SK-N-SH (cell line): ENCODE measurements around the gene TXNDC11. TPM values are rescaled to one million over a fixed set of nuclear protein-coding genes. Genes with fewer than 3 reads are reported as not detected.

Source experiments
- CTCF ChIA-PET: fragments of 300-600, 350-600 bp; formaldehyde crosslinking; extraction: SDS; loops from one replicate; lab custom pipeline; 2021; lab: Yijun Ruan, JAX
- POLR2A ChIA-PET: fragments of 350-600 bp; sonication (Branson Sonifier 250); formaldehyde crosslinking; extraction: SDS; loops from one replicate; lab custom pipeline; 2020; ENCODE audit warnings: antibody characterized with exemption, inconsistent platforms; lab: Yijun Ruan, JAX
- DNase-seq: peaks from one replicate; pipeline ENCODE4 v3.0.0; 2012
- H2AFZ ChIP-seq: fragments of 200-600 bp; sonication (generic); 2 replicates; pipeline ENCODE4 v1.8.1; 2016; ENCODE audit warnings: antibody characterized with exemption, mild to moderate bottlenecking, low read depth
- H3F3A ChIP-seq: fragments of 200-600 bp; sonication (generic); replicated peaks from 2 replicates; pipeline ENCODE3; 2016; ENCODE audit warnings: antibody characterized with exemption, mild to moderate bottlenecking; ENCODE audit not compliant: insufficient read depth
- H3K27ac ChIP-seq, 2 experiments: fragments of 200-500 bp in 1 of 2; fragments of 200-600 bp in 1 of 2; sonication (Bioruptor generic) in 1 of 2; sonication (generic), shearing (Covaris generic) in 1 of 2; 2 replicates each; pipeline versions ENCODE4 v1.5.1 to v1.6.1; 2014 to 2016; ENCODE audit warnings: low read depth in 2 of 2, inconsistent platforms in 1 of 2, low read length in 1 of 2, mild to moderate bottlenecking in 1 of 2, mixed read lengths in 1 of 2
- H3K27me3 ChIP-seq: fragments of 200-600 bp; sonication (generic), shearing (Covaris generic); 2 replicates; pipeline ENCODE4 v1.6.1; 2016; ENCODE audit warnings: mixed run types; ENCODE audit not compliant: insufficient read depth
- H3K36me3 ChIP-seq, 2 experiments: fragments of 200-500 bp in 1 of 2; fragments of 200-600 bp in 1 of 2; sonication (Bioruptor generic) in 1 of 2; sonication (generic) in 1 of 2; replicated peaks in 1 of 2; 2 replicates each; pipeline versions ENCODE3 to v1.5.1; 2014 to 2016; ENCODE audit warnings: low read length in 1 of 2, mild to moderate bottlenecking in 1 of 2; ENCODE audit not compliant: insufficient read depth in 2 of 2, control insufficient read depth in 1 of 2
- H3K4me1 ChIP-seq, 2 experiments: fragments of 200-500 bp in 1 of 2; fragments of 200-600 bp in 1 of 2; sonication (Bioruptor generic) in 1 of 2; sonication (generic), shearing (Covaris generic) in 1 of 2; 2 replicates each; pipeline versions ENCODE4 v1.5.1 to v1.6.1; 2014 to 2016; ENCODE audit warnings: low read depth in 1 of 2, low read length in 1 of 2, mixed run types in 1 of 2; ENCODE audit not compliant: insufficient read depth in 2 of 2, control insufficient read depth in 1 of 2
- H3K4me2 ChIP-seq: fragments of 200-600 bp; sonication (generic), shearing (Covaris generic); 2 replicates; pipeline ENCODE4 v1.6.1; 2017; ENCODE audit warnings: mixed run types
- H3K4me3 ChIP-seq, 2 experiments: fragments of 200-500 bp in 1 of 2; fragments of 200-600 bp in 1 of 2; sonication (Bioruptor generic) in 1 of 2; sonication (generic), shearing (Covaris generic) in 1 of 2; 2 replicates each; pipeline versions ENCODE4 v1.5.1 to v1.8.1; 2014 to 2016; ENCODE audit warnings: low read depth in 2 of 2, inconsistent platforms in 1 of 2, low read length in 1 of 2, mild to moderate bottlenecking in 1 of 2, mixed read lengths in 1 of 2, moderate library complexity in 1 of 2
- H3K79me2 ChIP-seq: fragments of 200-600 bp; sonication (generic); 2 replicates; pipeline ENCODE4 v1.8.1; 2017; ENCODE audit warnings: mild to moderate bottlenecking; ENCODE audit not compliant: insufficient read depth
- H3K9ac ChIP-seq: fragments of 200-600 bp; sonication (generic); 2 replicates; pipeline ENCODE4 v1.6.1; 2017; ENCODE audit warnings: mixed run types
- H3K9me2 ChIP-seq: fragments of 200-600 bp; sonication (generic); 2 replicates; pipeline ENCODE4 v1.6.1; 2017; ENCODE audit warnings: mixed run types
- H3K9me3 ChIP-seq: fragments of 200-600 bp; sonication (generic); 2 replicates; pipeline ENCODE4 v1.6.1; 2017; ENCODE audit warnings: mixed run types, mild to moderate bottlenecking, moderate library complexity
- H4K20me1 ChIP-seq: fragments of 200-600 bp; sonication (generic); 2 replicates; pipeline ENCODE4 v1.6.1; 2017; ENCODE audit warnings: mild to moderate bottlenecking, mixed run types; ENCODE audit not compliant: insufficient read depth
- CHD2 ChIP-seq: fragments of 150-350 bp; IDR thresholded peaks from 2 replicates; pipeline ENCODE4 v1.6.1; 2018; ENCODE audit warnings: low read length; ENCODE audit not compliant: partially characterized antibody
- ELF1 ChIP-seq: IDR thresholded peaks from 2 replicates; pipeline ENCODE4 v1.4.0; 2012
- GABPA ChIP-seq: IDR thresholded peaks from 2 replicates; pipeline ENCODE4 v1.4.0; 2012; ENCODE audit warnings: low read depth, mild to moderate bottlenecking
- JUND ChIP-seq: IDR thresholded peaks from 2 replicates; pipeline ENCODE4 v1.4.0; 2012
- MAX ChIP-seq: IDR thresholded peaks from 2 replicates; pipeline ENCODE4 v1.4.0; 2012; ENCODE audit warnings: low read depth
- MEF2A ChIP-seq: IDR thresholded peaks from 2 replicates; pipeline ENCODE4 v1.4.0; 2012; ENCODE audit warnings: low read depth, borderline replicate concordance
- MXI1 ChIP-seq: IDR thresholded peaks from 2 replicates; pipeline ENCODE4 v1.6.1; 2012; ENCODE audit warnings: mild to moderate bottlenecking, low read depth, low read length, improper control_type of control experiment
- NRF1 ChIP-seq: IDR thresholded peaks from 2 replicates; pipeline ENCODE4 v1.6.1; 2012; ENCODE audit warnings: low read depth, mild to moderate bottlenecking, low read length
- PBX3 ChIP-seq: IDR thresholded peaks from 2 replicates; pipeline ENCODE4; 2012
- POLR2AphosphoS5 ChIP-seq: IDR thresholded peaks from 2 replicates; pipeline ENCODE4 v1.6.1; 2012; ENCODE audit warnings: low read depth, low read length
- RAD21 ChIP-seq: IDR thresholded peaks from 2 replicates; pipeline ENCODE4 v1.6.1; 2012; ENCODE audit warnings: mild to moderate bottlenecking, low read length
- RXRA ChIP-seq: IDR thresholded peaks from 2 replicates; pipeline ENCODE4 v1.4.0; 2012; ENCODE audit warnings: low read depth, mild to moderate bottlenecking, borderline replicate concordance
- SMC3 ChIP-seq: IDR thresholded peaks from 2 replicates; pipeline ENCODE4 v1.6.1; 2012; ENCODE audit warnings: low read depth, low read length, improper control_type of control experiment
- TEAD4 ChIP-seq: IDR thresholded peaks from 2 replicates; pipeline ENCODE4 v1.4.0; 2012; ENCODE audit warnings: mild to moderate bottlenecking, borderline replicate concordance; ENCODE audit not compliant: insufficient read depth
- YY1 ChIP-seq: IDR thresholded peaks from 2 replicates; pipeline ENCODE4 v1.4.0; 2012; ENCODE audit warnings: low read depth, mild to moderate bottlenecking
- WGBS: methylation state at CpG from one replicate; pipeline ENCODE4 v1.1.6; 2017; ENCODE audit warnings: low lambda C conversion rate; 5-methylcytosine and 5-hydroxymethylcytosine counted together
- polyA plus RNA-seq, 3 experiments: library from polyadenylated mRNA; depleted of rRNA; stranded (reverse); fragments of >200 nt; gene quantifications; 2 replicates each; pipeline ENCODE4 v1.2.3, GENCODE V29; 2012
- TF ChIP-seq, protein P1 (sequence below): IDR thresholded peaks from 2 replicates; pipeline ENCODE4 v1.4.0; 2012; ENCODE audit warnings: low read depth, borderline replicate concordance
- TF ChIP-seq, protein P2 (sequence below): fragments of 200-600 bp; sonication (generic); IDR thresholded peaks from 2 replicates; pipeline ENCODE4 v1.6.1; 2017; ENCODE audit warnings: antibody characterized with exemption, mild to moderate bottlenecking, moderate library complexity
- TF ChIP-seq, protein P3 (sequence below): IDR thresholded peaks from 2 replicates; pipeline ENCODE4 v1.4.0; 2012; ENCODE audit warnings: low read depth, borderline replicate concordance
- TF ChIP-seq, protein P4 (sequence below): fragments of 150-350 bp; IDR thresholded peaks from 2 replicates; pipeline ENCODE4 v1.6.1; 2016; ENCODE audit warnings: mild to moderate bottlenecking, low read depth, low read length

The TXNDC11 gene
- polyA plus RNA-seq, 1 of the 3 experiments (the other 2 are of a cell fraction), result 37.0 TPM

DNA sequence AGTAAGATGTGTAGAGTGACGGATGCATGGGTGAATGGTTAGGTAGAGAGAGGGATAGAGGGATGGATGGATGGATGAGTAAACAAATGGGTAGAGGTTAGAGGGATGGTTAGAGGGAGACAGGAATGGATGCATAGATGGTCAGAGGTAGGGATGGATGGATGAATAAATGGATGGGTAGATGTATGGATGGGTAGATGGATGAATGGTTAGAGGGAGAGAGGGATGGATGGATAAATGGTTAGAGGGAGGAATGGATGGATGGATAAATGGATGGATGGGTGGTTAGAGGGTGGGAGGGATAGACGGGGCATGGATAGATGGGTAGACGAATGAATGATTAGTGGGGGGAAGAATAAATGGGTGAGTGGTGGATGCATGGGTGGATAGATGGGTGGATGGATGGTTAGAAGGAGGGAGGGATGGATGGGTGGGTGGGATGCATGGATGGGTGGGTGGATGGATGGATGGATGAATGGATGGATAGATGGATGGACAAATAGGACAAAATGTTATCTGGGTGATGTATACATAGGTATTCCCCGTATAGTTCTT lies 103.6 kb downstream of the TXNDC11 start:
- WGBS, result 66% methylated on average over 4 of the region's 4 CpGs
- Histone ChIP-seq H3K4me2 (no peak overlapping the region), H3K36me3 (no peaks in the 10 kb centered on the region), H3K4me1 (peaks cover 8 to 10% of the 10 kb centered on the region in 2 experiments; a peak in 3 of 4 replicates), H3K4me3 (no peak overlapping the region), H3F3A (peaks cover 8% of the 10 kb centered on the region), H3K9me3 (no peaks in the 10 kb centered on the region), H3K79me2 (no peaks in the 10 kb centered on the region), H2AFZ (no peak overlapping the region), H4K20me1 (no peaks in the 10 kb centered on the region), H3K9ac (no peak overlapping the region), H3K9me2 (no peaks in the 10 kb centered on the region), H3K27me3 (no peaks in the 10 kb centered on the region), H3K27ac (no peak overlapping the region)
- CTCF ChIA-PET, result interaction anchor here (1.0 to 2.0 kb wide), 4 partner anchors 10 to 243 kb away, joined by 4 to 13 read pairs (median 6); no protein-coding TSS in a partner anchor
- DNase-seq, result no peak
- POLR2A ChIA-PET, result no interaction called here
- TF ChIP-seq PBX3 (no peak), YY1 (no peak), SMC3 (no peak), ELF1 (no peak), TEAD4 (no peak), MAX (no peak), RAD21 (no peak), POLR2AphosphoS5 (no peak), CHD2 (no peak), NRF1 (no peak), MEF2A (no peak), GABPA (no peak), RXRA (no peak)
- TF ChIP-seq, protein P1, sequence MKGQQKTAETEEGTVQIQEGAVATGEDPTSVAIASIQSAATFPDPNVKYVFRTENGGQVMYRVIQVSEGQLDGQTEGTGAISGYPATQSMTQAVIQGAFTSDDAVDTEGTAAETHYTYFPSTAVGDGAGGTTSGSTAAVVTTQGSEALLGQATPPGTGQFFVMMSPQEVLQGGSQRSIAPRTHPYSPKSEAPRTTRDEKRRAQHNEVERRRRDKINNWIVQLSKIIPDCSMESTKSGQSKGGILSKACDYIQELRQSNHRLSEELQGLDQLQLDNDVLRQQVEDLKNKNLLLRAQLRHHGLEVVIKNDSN, result no peak
- TF ChIP-seq, protein P2, sequence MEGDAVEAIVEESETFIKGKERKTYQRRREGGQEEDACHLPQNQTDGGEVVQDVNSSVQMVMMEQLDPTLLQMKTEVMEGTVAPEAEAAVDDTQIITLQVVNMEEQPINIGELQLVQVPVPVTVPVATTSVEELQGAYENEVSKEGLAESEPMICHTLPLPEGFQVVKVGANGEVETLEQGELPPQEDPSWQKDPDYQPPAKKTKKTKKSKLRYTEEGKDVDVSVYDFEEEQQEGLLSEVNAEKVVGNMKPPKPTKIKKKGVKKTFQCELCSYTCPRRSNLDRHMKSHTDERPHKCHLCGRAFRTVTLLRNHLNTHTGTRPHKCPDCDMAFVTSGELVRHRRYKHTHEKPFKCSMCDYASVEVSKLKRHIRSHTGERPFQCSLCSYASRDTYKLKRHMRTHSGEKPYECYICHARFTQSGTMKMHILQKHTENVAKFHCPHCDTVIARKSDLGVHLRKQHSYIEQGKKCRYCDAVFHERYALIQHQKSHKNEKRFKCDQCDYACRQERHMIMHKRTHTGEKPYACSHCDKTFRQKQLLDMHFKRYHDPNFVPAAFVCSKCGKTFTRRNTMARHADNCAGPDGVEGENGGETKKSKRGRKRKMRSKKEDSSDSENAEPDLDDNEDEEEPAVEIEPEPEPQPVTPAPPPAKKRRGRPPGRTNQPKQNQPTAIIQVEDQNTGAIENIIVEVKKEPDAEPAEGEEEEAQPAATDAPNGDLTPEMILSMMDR, result no peak

DNA sequence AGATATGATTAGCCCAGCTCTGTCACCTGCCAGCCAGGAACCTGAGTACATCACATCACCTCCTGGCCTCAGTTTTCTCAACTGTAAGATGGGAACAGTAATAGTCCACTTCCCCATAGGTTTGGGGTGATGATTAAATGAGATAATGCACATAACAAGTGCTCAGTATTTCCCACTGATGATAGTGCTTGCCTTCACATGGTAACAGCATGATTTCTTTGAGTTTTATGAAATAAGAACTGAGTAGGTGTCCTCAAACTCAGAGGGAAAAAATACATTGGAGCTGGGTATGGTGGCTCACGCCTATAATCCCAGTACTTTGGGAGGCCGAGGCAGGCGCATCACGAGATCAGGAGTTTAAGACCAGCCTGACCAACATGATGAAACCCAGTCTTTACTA lies 104.5 kb downstream of the TXNDC11 start:
- Histone ChIP-seq H3K4me1 (peaks cover 8 to 10% of the 10 kb centered on the region in 2 experiments; a peak in 3 of 4 replicates), H3K4me3 (no peak overlapping the region), H2AFZ (no peak overlapping the region), H3K79me2 (no peaks in the 10 kb centered on the region), H3K9me3 (no peaks in the 10 kb centered on the region), H3F3A (peaks cover 8% of the 10 kb centered on the region), H3K36me3 (no peaks in the 10 kb centered on the region), H3K9me2 (no peaks in the 10 kb centered on the region), H3K27me3 (no peaks in the 10 kb centered on the region), H3K9ac (no peak overlapping the region), H4K20me1 (no peaks in the 10 kb centered on the region), H3K27ac (no peak overlapping the region), H3K4me2 (no peak overlapping the region)
- 95% methylated on average over 4 of the region's 4 CpGs for WGBS
- ChIA-PET CTCF (interaction anchor here (1.2 to 1.7 kb wide), 3 partner anchors 107 to 241 kb away, joined by 5 to 6 read pairs (median 6); no protein-coding TSS in a partner anchor), POLR2A (interaction anchor here (0.5 kb wide), 1 partner anchor 21 kb away, joined by 5 read pairs; no protein-coding TSS in a partner anchor)
- no peak for DNase-seq
- no peak for TF ChIP-seq ELF1
- TF ChIP-seq, protein P3, sequence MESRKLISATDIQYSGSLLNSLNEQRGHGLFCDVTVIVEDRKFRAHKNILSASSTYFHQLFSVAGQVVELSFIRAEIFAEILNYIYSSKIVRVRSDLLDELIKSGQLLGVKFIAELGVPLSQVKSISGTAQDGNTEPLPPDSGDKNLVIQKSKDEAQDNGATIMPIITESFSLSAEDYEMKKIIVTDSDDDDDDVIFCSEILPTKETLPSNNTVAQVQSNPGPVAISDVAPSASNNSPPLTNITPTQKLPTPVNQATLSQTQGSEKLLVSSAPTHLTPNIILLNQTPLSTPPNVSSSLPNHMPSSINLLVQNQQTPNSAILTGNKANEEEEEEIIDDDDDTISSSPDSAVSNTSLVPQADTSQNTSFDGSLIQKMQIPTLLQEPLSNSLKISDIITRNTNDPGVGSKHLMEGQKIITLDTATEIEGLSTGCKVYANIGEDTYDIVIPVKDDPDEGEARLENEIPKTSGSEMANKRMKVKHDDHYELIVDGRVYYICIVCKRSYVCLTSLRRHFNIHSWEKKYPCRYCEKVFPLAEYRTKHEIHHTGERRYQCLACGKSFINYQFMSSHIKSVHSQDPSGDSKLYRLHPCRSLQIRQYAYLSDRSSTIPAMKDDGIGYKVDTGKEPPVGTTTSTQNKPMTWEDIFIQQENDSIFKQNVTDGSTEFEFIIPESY, result no peak
- no peak for TF ChIP-seq MEF2A
- no peak for TF ChIP-seq RAD21
- no peak for TF ChIP-seq NRF1
- TF ChIP-seq JUND, result no peak
- TF ChIP-seq, protein P4, sequence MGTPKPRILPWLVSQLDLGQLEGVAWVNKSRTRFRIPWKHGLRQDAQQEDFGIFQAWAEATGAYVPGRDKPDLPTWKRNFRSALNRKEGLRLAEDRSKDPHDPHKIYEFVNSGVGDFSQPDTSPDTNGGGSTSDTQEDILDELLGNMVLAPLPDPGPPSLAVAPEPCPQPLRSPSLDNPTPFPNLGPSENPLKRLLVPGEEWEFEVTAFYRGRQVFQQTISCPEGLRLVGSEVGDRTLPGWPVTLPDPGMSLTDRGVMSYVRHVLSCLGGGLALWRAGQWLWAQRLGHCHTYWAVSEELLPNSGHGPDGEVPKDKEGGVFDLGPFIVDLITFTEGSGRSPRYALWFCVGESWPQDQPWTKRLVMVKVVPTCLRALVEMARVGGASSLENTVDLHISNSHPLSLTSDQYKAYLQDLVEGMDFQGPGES, result no peak
- TF ChIP-seq MXI1, result no peak
- TF ChIP-seq PBX3, result no peak
